Rectal smooth muscle tissue (tissue), 1 donor: Measurements from ENCODE around the gene KRT72.

Experiments
- H3K27ac ChIP-seq: one replicate; pipeline ENCODE4 v1.7.0; 2013; ENCODE audit warnings: low read depth, low read length, inconsistent platforms
- H3K27me3 ChIP-seq: one replicate; pipeline ENCODE4 v1.7.0; 2013; ENCODE audit warnings: low read length; ENCODE audit not compliant: control insufficient read depth, insufficient read depth
- H3K36me3 ChIP-seq: one replicate; pipeline ENCODE4 v1.7.0; 2013; ENCODE audit warnings: low read length; ENCODE audit not compliant: control insufficient read depth, insufficient read depth
- H3K4me1 ChIP-seq: one replicate; pipeline ENCODE4 v1.7.0; 2013; ENCODE audit warnings: low read length; ENCODE audit not compliant: control insufficient read depth, insufficient read depth
- H3K4me3 ChIP-seq: one replicate; pipeline ENCODE4 v1.7.0; 2013; ENCODE audit warnings: low read length
- H3K9ac ChIP-seq: one replicate; pipeline ENCODE4 v1.7.0; 2013; ENCODE audit warnings: low read length

The KRT72 gene

GRCh38 chr12:52627395-52628110 lies 26.3 kb upstream of the KRT72 start:
- no peak overlapping the region for H3K4me3 ChIP-seq
- H3K36me3 ChIP-seq: no peaks in the 10 kb centered on the region
- no peaks in the 10 kb centered on the region for H3K27me3 ChIP-seq
- no peaks in the 10 kb centered on the region for H3K4me1 ChIP-seq
- no peak overlapping the region for H3K9ac ChIP-seq
- H3K27ac ChIP-seq: no peak overlapping the region

DNA sequence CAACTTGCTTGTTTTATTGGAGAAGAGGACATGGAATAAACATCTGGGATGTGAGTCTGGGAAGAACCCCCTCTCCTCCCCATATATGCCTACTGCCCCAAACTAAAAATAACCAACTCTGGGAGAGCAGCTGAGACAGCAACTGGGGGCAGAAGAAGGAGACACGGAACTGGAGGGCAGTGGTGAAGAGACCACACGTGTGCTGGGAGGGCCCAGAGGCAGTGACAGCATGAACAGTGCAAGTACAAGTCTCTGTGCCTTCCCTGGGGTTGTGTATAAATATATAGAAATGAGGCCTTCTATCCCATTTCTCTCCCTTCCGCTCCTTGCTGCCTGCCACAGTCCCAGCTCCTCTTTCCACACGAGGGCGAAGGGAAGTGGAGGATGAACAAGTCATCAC lies 21.1 kb upstream of the KRT72 start:
- Histone ChIP-seq H3K36me3 (no peaks in the 10 kb centered on the region), H3K4me3 (no peak overlapping the region), H3K4me1 (no peaks in the 10 kb centered on the region), H3K9ac (no peak overlapping the region), H3K27me3 (no peaks in the 10 kb centered on the region), H3K27ac (no peak overlapping the region)

GRCh38 chr12:52618866-52619265 lies 17.6 kb upstream of the KRT72 start:
- H3K9ac ChIP-seq: no peak overlapping the region
- no peaks in the 10 kb centered on the region for H3K36me3 ChIP-seq
- H3K4me1 ChIP-seq: no peaks in the 10 kb centered on the region
- no peaks in the 10 kb centered on the region for H3K27me3 ChIP-seq
- no peak overlapping the region for H3K4me3 ChIP-seq
- no peak overlapping the region for H3K27ac ChIP-seq

DNA sequence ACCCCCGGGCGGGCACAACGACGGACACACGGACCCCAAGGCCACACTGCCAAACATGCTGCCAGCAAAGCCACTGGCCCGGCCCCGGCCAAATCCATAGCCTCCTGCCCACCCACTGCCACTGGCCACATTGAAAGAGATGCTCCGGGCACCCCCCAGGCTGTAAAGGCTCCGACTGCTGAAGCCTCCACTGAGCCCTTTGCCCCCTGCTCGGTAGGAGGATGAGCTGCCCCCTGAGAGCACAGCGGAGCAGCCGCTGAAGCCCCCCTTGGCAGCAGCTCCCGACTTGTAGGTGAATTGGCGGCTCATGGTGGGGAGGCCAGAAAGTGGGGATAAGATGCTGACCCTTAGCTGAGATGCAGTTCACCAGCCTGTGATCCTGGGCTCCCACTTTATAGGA lies 17.0 kb upstream of the KRT72 start, which contains the start of gene KRT73:
TSS of gene KRT73 (minus strand) at position 344 of the 400 bp plus-strand sequence. CDS start at position 309, 35 bp downstream.
- Histone ChIP-seq H3K36me3 (no peaks in the 10 kb centered on the region), H3K27me3 (no peaks in the 10 kb centered on the region), H3K27ac (no peak within 1 kb of the TSS), H3K9ac (no peak within 1 kb of the TSS), H3K4me1 (no peaks in the 10 kb centered on the region), H3K4me3 (no peak within 1 kb of the TSS)

DNA sequence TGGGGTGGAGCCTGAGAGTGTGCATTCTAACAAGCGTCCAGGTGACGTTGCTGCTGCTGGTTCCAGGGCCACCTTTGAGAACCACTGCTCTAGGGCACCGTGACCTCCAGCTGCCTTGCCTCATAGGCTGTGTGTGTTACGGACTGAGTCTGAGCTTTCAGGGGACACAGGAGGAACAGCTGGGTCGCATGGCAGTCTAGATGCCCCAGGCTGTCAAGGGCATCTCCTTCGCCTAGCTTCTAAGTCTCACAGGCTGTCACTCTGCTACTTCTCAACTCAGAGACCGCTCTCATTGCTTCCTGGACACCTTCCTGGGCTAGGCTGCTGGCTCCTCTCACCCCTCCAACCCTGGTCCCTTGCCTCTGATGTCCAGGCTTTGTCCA lies 16.1 kb upstream of the KRT72 start:
- Histone ChIP-seq H3K4me1 (no peaks in the 10 kb centered on the region), H3K9ac (no peak overlapping the region), H3K27ac (no peak overlapping the region)

GRCh38 chr12:52616680-52617402 lies 15.6 kb upstream of the KRT72 start:
- Histone ChIP-seq H3K4me1 (no peaks in the 10 kb centered on the region), H3K27ac (no peak overlapping the region), H3K27me3 (no peaks in the 10 kb centered on the region), H3K4me3 (no peak overlapping the region), H3K9ac (no peak overlapping the region), H3K36me3 (no peaks in the 10 kb centered on the region)

More for the DNA sequence above, 16.1 kb upstream of the KRT72 start:
- Histone ChIP-seq H3K27me3 (no peaks in the 10 kb centered on the region), H3K36me3 (no peaks in the 10 kb centered on the region), H3K4me3 (no peak overlapping the region)

GRCh38 chr12:52615912-52616311 lies 14.6 kb upstream of the KRT72 start:
- Histone ChIP-seq H3K4me1 (no peaks in the 10 kb centered on the region), H3K36me3 (no peaks in the 10 kb centered on the region), H3K27me3 (no peaks in the 10 kb centered on the region), H3K9ac (no peak overlapping the region), H3K27ac (no peak overlapping the region), H3K4me3 (no peak overlapping the region)

- no peak overlapping the region for H3K9ac ChIP-seq
- no peak overlapping the region for H3K4me3 ChIP-seq
- no peak overlapping the region for H3K27ac ChIP-seq
- no peaks in the 10 kb centered on the region for H3K27me3 ChIP-seq
- H3K36me3 ChIP-seq: no peaks in the 10 kb centered on the region
- H3K4me1 ChIP-seq: no peaks in the 10 kb centered on the region
Measured at GRCh38 chr12:52615208-52615868, 14.1 kb upstream of the KRT72 start.

- Histone ChIP-seq H3K27ac (no peak overlapping the region), H3K4me1 (no peaks in the 10 kb centered on the region), H3K36me3 (no peaks in the 10 kb centered on the region), H3K27me3 (no peaks in the 10 kb centered on the region), H3K4me3 (no peak overlapping the region), H3K9ac (no peak overlapping the region)
Measured at GRCh38 chr12:52614381-52615207, 13.3 kb upstream of the KRT72 start.

GRCh38 chr12:52613384-52614030 lies 12.2 kb upstream of the KRT72 start:
- Histone ChIP-seq H3K27me3 (no peaks in the 10 kb centered on the region), H3K27ac (no peak overlapping the region), H3K9ac (no peak overlapping the region), H3K36me3 (no peaks in the 10 kb centered on the region), H3K4me1 (no peaks in the 10 kb centered on the region), H3K4me3 (no peak overlapping the region)

DNA sequence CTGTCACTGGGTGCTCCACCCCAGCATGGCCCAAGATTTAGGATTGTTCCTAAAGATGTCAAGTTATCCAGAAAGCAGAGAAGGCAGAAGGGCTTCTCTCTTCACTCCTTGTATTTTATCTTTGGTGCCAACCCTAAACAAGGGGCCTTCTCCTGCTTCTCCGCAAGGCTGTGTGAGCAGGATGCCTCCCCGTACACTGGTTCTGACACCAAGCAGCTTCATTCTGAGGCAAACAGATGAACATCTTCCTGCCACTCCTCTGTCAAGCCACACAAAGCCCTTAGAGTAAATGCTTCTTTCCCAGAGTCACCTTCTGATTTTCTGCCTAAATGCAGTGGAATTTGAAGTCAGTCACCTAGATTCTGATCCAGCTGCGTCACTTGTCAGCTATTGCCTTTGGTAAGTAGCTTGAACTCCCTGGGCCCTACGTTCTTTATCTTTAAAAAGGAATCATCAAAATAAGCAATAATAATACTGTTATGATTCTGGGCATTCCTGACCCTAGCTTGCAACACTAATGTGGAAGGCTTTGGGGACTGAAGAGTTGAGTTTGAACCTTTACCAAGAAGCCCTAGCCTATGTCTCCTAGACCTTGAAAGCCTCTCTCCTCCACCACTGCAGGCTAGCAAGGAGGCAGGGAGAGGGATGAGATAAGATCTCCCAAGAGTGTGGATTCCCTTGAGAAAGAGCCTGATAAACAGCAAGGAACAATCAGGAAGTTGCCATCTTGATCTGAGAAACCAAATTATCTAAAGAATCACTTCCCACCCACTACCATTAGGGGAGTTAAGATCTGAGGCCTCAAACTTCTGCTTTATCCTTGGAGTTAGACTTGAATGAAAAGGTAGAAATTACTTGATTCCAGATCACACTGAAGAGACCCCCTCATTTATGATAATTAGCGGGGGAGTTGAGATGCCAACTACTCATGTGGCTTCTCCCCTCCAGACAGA lies 11.4 kb upstream of the KRT72 start:
- no peaks in the 10 kb centered on the region for H3K27me3 ChIP-seq
- H3K36me3 ChIP-seq: no peaks in the 10 kb centered on the region
- H3K27ac ChIP-seq: no peak overlapping the region
- no peaks in the 10 kb centered on the region for H3K4me1 ChIP-seq
- no peak overlapping the region for H3K9ac ChIP-seq
- H3K4me3 ChIP-seq: no peak overlapping the region
